Right lung (tissue), 5 donors: ENCODE measurements around the gene SPINT4. TPM values are rescaled to one million over a fixed set of nuclear protein-coding genes. Genes with fewer than 3 reads are reported as not detected.
"Not testable (repeated sequence)": the region's sequence is repeated elsewhere in the genome, so short reads cannot be mapped to it uniquely, and the experiment has no call there.

ENCODE experiments used
- DNase-seq, 2 donors: peaks; one replicate each; pipeline ENCODE4 v3.0.0-alpha.2; 2013
- polyA plus RNA-seq, 5 donors: library from polyadenylated mRNA; unstranded; fragments of 120-200 nt; gene quantifications; one replicate each; pipeline versions ENCODE4 v1.2.1 to v1.2.3, GENCODE V29; 2013; ENCODE audit warnings: inconsistent platforms in 1 of 5, low replicate concordance in 1 of 5; ENCODE audit not compliant: insufficient read length in 5 of 5, insufficient read depth in 1 of 5

The SPINT4 gene
- polyA plus RNA-seq, 5 donors = not detected

GRCh38 chr20:45764618-45765282 is 42.6 kb downstream of the SPINT4 start:
- not testable (repeated sequence) for DNase-seq

- no peak for DNase-seq
Measured at GRCh38 chr20:45765307-45765875, 43.2 kb downstream of the SPINT4 start.

- no peak for DNase-seq
Measured at GRCh38 chr20:45765980-45766379, 43.8 kb downstream of the SPINT4 start.

- DNase-seq = no peak
Measured at GRCh38 chr20:45768479-45768878, 46.3 kb downstream of the SPINT4 start.

GRCh38 chr20:45771182-45771759 is 49.1 kb downstream of the SPINT4 start:
- peak; percentile 70 to 77 for DNase-seq

GRCh38 chr20:45772693-45773092 is 50.5 kb downstream of the SPINT4 start:
- no peak for DNase-seq

- no peak for DNase-seq
Measured at GRCh38 chr20:45774945-45775344, 52.8 kb downstream of the SPINT4 start.

- DNase-seq = no peak
Measured at GRCh38 chr20:45775411-45775810, 53.3 kb downstream of the SPINT4 start.

Other genes starting within 250 kb of the SPINT4 start
- not detected for gene SPINT3, start 206.7 kb upstream of the SPINT4 start, polyA plus RNA-seq
- gene WFDC6, start 182.9 kb upstream of the SPINT4 start, polyA plus RNA-seq = under 1 TPM in 2 of 5 donors, not detected in 3; 0.19 to 0.40 TPM
- gene EPPIN, start 174.9 kb upstream of the SPINT4 start, polyA plus RNA-seq = under 1 TPM; 0.13 to 0.26 (median 0.18) TPM
- under 1 TPM in 1 of 5 donors, not detected in 4; 0.12 TPM for gene WFDC8, start 143.1 kb upstream of the SPINT4 start, polyA plus RNA-seq
- gene WFDC10A, start 92.6 kb upstream of the SPINT4 start, polyA plus RNA-seq = not detected
- not detected for gene WFDC9, start 91.1 kb upstream of the SPINT4 start, polyA plus RNA-seq
- not detected for gene WFDC11, start 52.1 kb upstream of the SPINT4 start, polyA plus RNA-seq
- gene WFDC13, start 20.3 kb upstream of the SPINT4 start, polyA plus RNA-seq = not detected
- gene WFDC10B, start 17.3 kb upstream of the SPINT4 start, polyA plus RNA-seq = not detected
- 1 to 10 TPM in 2 of 5 donors, under 1 TPM in 3; 0.20 to 1.3 (median 0.71) TPM for gene WFDC3, start 69.5 kb downstream of the SPINT4 start, polyA plus RNA-seq
- 10 to 100 TPM; 26.4 to 36.0 (median 28.9) TPM for gene DNTTIP1, start 69.6 kb downstream of the SPINT4 start, polyA plus RNA-seq
- 100 to 1,000 TPM in 1 of 5 donors, 10 to 100 TPM in 4; 43.4 to 104 (median 68.6) TPM for gene UBE2C, start 90.3 kb downstream of the SPINT4 start, polyA plus RNA-seq
- 100 to 1,000 TPM in 1 of 5 donors, 1 to 10 TPM in 2, under 1 TPM in 2; 0.29 to 321 (median 3.0) TPM for gene TNNC2, start 105.0 kb downstream of the SPINT4 start, polyA plus RNA-seq
- 10 to 100 TPM; 13.0 to 22.5 (median 17.7) TPM for gene SNX21, start 111.5 kb downstream of the SPINT4 start, polyA plus RNA-seq
- gene ACOT8, start 135.0 kb downstream of the SPINT4 start, polyA plus RNA-seq = 10 to 100 TPM; 19.2 to 28.4 (median 22.0) TPM
- gene ZSWIM3, start 135.3 kb downstream of the SPINT4 start, polyA plus RNA-seq = 1 to 10 TPM; 5.0 to 5.9 (median 5.4) TPM
- 10 to 100 TPM; 12.0 to 15.5 (median 14.3) TPM for gene ZSWIM1, start 158.9 kb downstream of the SPINT4 start, polyA plus RNA-seq
- 1 to 10 TPM; 1.3 to 3.6 (median 3.4) TPM for gene SPATA25, start 165.3 kb downstream of the SPINT4 start, polyA plus RNA-seq
- gene NEURL2, start 168.9 kb downstream of the SPINT4 start, polyA plus RNA-seq = 1 to 10 TPM; 3.4 to 5.2 (median 4.2) TPM
- 10 to 100 TPM; 69.0 to 75.0 (median 72.0) TPM for gene CTSA, start 169.0 kb downstream of the SPINT4 start, polyA plus RNA-seq
- gene PLTP, start 189.8 kb downstream of the SPINT4 start, polyA plus RNA-seq = 10 to 100 TPM; 36.4 to 72.4 (median 44.1) TPM
- gene PCIF1, start 212.3 kb downstream of the SPINT4 start, polyA plus RNA-seq = 10 to 100 TPM; 35.5 to 51.2 (median 44.2) TPM
- gene ZNF335, start 249.9 kb downstream of the SPINT4 start, polyA plus RNA-seq = 10 to 100 TPM; 15.0 to 21.3 (median 16.9) TPM